GM18505 (cell line): ENCODE results near the gene DDX5.

Experiments
- ATAC-seq: cut with Tn5 transposase; IDR thresholded peaks from one replicate; pipeline ENCODE4 v1.9.1; 2021; ENCODE audit not compliant: unreplicated experiment
- POLR2A ChIP-seq: IDR thresholded peaks from 4 replicates; pipeline ENCODE4 v1.6.1; 2011; ENCODE audit warnings: borderline replicate concordance; ENCODE audit not compliant: insufficient read depth, insufficient read length; ENCODE audit errors: extremely low read depth

The DDX5 gene

DNA sequence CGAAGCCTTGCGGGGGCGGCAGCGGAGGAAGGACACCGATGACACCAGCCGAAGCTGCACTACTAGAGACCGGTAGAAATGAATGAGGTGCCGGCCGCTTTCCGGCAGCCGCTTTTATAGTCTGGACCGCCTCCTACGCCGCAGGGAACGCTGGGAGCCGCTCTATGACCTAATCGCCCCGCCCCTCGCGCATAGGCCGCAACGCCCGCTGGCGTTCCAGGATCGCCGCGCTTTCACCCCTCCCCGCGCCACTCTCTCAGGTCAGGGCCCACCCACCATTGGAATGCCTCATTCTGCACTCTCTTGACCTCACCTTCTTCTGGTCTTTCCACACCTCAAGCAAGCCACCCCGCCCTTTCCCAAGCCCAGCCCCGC, at the start of gene DDX5:
Gene DDX5, minus strand, starts transcription at position 89 of the 375 bp plus-strand sequence. CDS start 170 bp downstream, outside the sequence.
- TF ChIP-seq POLR2A, result peak; percentile 100
- peak; percentile 61 for ATAC-seq

DNA sequence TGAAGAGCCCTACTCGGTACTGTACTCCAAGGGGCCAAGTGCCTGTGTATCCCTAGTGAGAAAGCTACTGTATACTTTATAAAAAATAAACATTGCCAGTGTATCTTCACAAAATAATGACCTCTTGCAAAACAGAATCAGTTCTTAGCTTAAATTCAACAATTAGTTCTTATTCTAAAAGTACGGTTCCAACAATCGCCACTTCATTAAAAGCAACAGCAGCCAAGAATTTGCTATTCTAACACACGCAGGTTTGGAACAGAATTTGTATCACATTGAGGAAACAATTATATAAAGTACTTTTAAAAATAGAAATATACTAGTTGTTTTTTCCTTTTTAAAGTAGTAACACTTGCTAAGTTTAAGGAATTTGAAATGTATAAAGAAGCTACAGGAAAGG, 49.2 kb upstream of the DDX5 start:
- TF ChIP-seq POLR2A, result no peak
- no peak for ATAC-seq

DNA sequence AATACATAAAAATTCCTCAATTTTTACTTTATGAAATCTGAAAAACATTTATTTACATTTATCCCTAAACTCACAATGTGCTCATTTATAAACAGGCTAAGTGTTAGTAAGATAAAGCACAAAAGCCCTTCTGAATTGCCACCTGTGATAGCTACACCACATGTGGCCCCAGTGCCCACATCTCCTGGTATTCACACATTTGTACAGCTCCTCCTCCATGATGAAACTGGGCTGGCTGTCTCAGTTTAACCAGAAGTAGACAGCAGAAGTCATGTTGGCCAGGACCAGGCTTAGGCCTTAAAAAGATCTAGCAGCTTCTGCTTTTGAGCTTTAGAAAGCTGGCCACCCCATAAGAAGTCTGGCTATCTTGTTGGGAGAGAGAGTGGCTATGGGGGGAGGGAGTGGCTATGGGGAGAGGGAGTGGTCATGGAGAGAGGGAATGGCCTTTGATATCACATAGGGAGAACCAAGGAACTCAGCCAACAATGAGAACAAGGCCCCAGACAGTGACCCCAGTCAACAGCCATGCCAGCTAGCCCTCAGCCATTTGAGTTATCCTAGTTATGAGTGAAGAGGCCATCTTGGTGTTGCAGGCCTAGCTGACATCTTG, 48.0 kb upstream of the DDX5 start:
- TF ChIP-seq POLR2A, result no peak

DNA sequence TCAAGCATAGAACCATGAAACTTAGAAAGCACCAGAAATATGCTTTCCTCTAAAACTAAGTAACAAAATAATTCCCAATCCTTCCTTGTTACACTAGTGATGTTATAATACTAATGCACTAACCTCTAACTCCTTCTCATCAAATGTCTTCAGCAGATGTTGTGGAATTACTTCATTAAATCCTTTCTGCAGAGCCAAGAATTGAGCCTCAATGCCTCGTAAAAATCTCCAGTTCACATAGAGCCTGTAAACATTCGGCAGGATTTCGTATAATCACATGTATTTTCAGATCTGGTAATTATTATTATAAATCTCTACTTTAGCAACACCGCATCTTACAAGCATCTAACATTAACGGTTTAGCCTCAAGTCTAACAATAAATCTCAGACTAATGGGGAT, 45.4 kb upstream of the DDX5 start:
- TF ChIP-seq POLR2A, result no peak
- no peak for ATAC-seq

More for the DNA sequence above, 48.0 kb upstream of the DDX5 start:
- no peak for ATAC-seq

DNA sequence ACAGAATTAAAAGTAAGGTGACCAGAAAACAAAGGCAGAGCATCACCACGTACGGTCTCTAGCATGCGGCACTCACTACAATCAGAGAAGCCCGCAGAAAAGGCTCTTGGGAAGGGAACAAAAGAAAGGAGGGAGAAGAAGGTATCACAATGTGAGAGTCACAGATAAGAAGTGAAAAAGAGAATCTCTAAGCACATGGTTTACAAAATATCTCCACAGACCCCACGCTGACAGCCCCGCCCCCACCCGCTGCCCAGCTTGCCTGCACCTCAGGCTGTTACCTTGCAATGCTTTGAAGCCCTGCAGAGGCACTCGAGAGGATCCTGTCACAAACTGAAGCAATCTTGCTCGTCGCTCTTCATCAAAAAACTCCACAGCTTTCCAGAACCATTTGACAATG, 41.2 kb upstream of the DDX5 start:
- no peak for TF ChIP-seq POLR2A
- ATAC-seq, result no peak

DNA sequence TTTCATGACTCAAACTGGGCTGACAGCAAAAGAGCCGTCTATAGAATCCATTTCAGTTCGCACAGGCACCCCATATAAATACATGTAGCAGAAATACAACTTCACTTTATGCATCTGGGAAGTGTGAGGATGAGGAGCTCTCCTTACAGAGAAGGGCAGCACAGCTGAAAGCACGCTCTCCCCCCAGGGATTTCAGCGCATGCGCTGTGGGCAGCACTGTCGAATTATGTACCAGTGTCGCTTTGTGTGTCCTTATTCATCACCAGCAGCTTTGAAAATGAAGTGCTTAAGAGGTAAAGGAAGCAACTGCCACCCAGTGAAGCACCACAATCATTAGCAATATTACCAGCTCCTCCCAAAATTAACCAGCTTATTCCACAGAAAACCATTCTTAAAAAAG, 40.6 kb upstream of the DDX5 start:
- no peak for ATAC-seq
- TF ChIP-seq POLR2A, result no peak

DNA sequence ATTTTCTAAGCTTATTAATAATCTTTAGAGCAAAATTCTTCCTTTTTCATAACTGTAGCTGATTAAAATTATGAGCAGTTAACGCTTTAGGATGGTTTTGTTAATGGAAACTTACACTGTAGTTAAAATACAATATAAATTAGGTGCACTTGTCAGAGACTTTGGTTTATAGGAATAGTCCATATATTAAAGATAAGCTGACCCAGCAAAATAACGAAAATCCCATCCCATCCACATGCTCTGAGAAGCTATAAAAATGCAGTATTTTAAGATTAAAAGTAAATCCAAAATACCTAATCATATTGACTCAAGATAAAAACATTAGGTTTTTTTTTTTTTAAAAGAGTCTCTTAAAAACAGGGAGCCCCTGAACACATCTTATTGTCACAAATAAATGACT, 38.7 kb upstream of the DDX5 start:
- no peak for TF ChIP-seq POLR2A

DNA sequence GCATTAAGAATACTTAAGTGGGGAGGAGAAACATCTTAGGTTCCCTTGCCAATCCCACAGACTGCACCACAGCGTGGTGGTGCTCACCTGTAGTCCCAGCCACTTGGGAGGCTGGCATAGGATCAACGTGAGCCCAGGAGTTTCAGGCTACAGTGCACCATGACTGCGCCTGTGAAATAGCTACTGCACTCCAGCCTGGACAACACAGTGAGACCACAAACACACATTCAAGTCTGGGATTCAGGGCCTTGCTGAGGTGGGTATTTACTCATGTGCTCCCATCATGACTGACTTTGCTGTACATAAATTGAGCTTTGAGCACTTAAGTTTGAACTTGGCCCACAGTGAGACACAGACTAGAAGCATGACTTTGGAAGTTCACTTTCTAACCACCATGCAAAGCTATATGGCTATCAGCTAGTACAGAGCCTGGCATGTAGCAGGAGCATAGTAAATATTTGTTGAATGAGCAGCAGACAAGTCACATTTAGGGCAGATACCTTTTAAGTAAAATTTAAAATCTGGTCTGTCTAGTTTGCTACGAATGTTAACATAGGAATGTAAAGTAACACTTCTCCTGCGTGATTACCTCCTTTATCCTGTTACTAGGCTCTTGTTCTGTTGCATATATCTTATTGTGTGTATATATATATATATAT, 34.2 kb upstream of the DDX5 start:
- no peak for TF ChIP-seq POLR2A
- no peak for ATAC-seq

More for the DNA sequence above, 38.7 kb upstream of the DDX5 start:
- ATAC-seq, result no peak

DNA sequence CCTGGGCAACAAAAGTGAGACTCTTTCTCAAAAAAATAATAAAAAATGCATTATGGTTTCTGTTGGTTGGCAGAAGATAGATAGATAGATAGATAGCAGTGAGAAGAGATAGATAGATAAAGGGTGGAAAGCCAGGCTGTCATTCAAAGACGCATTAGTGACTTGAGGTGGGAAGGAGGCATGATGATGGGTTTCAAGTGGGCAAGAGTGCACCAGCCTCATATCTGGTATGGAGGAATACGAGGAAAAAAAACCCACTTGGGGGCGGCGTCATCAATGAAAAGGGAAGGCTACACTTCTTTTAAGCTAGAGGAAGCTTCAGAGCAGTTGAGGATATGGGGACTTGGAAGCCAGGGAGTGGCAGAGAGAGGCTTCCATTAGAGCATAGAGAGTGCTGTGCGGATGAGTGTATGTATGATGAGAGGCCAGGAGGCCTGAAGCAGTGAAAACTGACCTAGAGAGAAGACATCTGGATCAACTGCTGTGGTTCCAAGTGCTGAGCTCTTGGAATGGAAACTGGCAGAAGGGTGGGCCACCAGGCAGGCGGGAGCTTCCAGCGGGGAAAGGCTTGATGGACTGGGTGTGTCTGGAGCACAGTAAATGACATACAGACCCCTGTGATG, 32.5 kb upstream of the DDX5 start:
- TF ChIP-seq POLR2A, result no peak
- no peak for ATAC-seq

DNA sequence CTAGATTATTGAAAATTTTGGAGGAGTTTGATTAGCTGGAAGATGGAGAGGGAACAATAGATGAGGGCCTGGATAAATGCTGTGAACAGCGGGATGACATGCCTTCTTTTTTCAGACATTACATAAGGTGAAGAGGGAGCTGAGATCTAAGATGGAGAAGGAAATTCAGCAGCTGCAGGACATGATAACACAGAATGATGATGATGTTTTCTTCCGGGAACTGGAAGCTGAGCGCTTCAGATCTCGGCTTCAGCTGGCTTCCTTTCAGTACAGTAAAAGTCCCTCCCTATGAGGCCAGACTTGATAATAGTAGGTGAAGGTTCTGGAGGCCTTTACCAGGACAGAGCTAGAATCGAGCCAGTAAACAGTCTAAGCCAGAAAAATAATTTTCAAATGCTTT, 31.4 kb upstream of the DDX5 start:
- TF ChIP-seq POLR2A, result no peak
- no peak for ATAC-seq

DNA sequence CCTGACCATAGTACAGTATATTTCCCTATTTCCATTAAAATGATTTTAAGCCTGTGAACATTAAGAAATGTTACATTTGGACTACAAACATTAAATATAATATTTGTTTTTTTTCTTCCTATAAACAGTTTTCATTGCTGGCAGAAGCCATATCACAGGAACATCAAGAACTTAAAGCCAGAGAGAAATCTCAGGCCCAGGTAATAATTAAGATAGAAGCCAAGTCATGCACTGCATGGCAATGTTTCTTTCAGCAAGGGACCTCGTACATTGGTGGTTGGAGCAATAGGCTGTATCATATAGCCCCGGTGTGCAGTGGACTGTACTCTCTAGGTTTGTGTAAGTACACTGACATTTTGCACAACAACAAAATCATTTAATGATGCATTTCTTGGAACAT, 30.8 kb upstream of the DDX5 start:
- ATAC-seq, result no peak
- no peak for TF ChIP-seq POLR2A

DNA sequence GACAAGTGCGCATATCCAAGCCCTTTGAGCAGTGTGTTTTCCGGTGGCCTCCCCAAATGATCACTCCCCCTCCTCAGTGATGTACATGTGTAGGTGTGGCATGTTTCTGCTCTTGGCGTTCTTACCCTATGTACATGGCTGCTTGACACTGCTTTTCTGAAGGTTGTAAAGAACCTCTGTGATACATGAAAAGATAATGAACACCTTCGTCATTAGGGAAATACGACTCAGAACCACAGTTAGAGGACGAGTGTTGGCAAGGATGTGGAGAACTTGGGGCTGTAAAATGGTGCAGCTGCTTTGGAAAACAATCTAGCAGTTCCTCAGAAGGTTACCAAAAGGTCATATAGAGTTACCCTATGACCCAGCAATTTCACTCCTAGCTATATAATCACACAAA, 29.3 kb upstream of the DDX5 start:
- no peak for TF ChIP-seq POLR2A
- no peak for ATAC-seq

DNA sequence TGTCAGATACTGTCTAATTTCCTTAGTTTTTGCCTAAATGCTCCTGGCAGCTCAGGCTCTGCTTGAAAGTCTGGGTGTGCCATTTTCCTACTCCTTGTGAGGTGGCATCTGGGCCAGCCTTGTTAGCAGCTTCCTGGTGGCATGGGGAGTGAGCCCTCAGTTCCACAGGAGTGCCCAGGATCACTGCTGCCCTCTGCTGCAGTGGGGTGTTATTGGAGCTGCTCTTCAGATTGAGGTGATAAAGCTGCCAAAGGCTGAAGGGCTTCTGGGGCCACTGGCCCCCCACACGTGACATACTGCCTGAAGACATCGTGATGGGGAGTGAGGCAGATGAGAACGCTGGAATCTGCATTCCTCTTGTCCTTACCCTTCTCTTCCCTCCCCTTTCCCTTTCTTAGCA, 28.1 kb upstream of the DDX5 start:
- ATAC-seq, result no peak
- no peak for TF ChIP-seq POLR2A

DNA sequence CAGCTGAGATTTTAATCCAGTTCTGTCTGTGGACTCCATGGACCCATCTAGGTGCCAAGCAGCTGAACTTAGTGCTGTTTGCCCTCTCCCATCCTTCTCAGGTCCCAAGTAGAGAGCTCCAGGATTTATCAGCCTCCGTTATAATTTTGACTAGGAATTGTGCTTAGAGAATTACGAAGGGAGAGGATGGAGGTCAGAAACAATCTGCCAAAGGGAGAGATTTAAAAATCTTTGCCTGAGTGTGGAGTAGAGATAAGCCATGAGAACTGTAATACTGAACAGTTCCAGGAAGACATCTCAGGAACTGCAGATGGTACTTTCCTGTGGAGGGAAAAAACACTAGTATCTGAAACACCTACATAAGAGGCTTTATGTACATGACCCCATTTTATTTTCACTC, 27.7 kb upstream of the DDX5 start:
- no peak for ATAC-seq

More for the DNA sequence above, 27.7 kb upstream of the DDX5 start:
- TF ChIP-seq POLR2A, result no peak
